ENCODE data around the gene FRAS1.

- TF ChIP-seq POLR2AphosphoS5 (IDR thresholded peaks at IDR 0.05) (no peak), EP300 (IDR thresholded peaks at IDR 0.05) (no peak), POLR2A (IDR thresholded peaks at IDR 0.05) (no peak)
Observed at GRCh38 chr4:78556665-78557064, 499.5 kb downstream of the FRAS1 start.
